ENCODE measurements around the gene TNNI2. TPM values are rescaled to one million over a fixed set of nuclear protein-coding genes. Genes with fewer than 3 reads are reported as not detected.

Gene TNNI2
- total and polyA plus RNA-seq, 11 donors, result 0.22 to 3.3 (median 0.72) TPM; not detected in 8

- Histone ChIP-seq H3K9me3 (no peaks in the 10 kb centered on the region), H3K4me1 (peaks cover 9 to 52% (median 15%) of the 10 kb centered on the region in 12 donors), H3K36me3 (peaks cover 0 to 4% (median 0%) of the 10 kb centered on the region in 9 donors), H3K27ac (peak overlapping the region; percentile 22 to 93 (median 72)), H3K4me3 (peak overlapping the region in 11 of 12 donors; percentile 27 to 70 (median 53)), H3K27me3 (peaks cover 0 to 10% (median 0%) of the 10 kb centered on the region in 9 donors)
- intact Hi-C loops (cut with DNase I), result no loop called here
- WGBS, 4 donors, result 72 to 89% (median 75%) methylated on average over 7 to 25 of the region's 25 CpGs
- DNase-seq (peak in 3 of 5 donors; percentile 50 to 78 (median 66)), ATAC-seq (peak in 2 of 4 donors; percentile 6 to 25)
- TF ChIP-seq POLR2A (IDR thresholded peaks at IDR 0.05) (no peak), CTCF (IDR thresholded peaks at IDR 0.05) (no peak)
Observed at GRCh38 chr11:1868636-1869291, 30.0 kb downstream of the TNNI2 start.

- H3K27me3 ChIP-seq, result peaks cover 0 to 10% (median 0%) of the 10 kb centered on the region in 9 donors
Observed at GRCh38 chr11:1869427-1870325, 30.9 kb downstream of the TNNI2 start.

GRCh38 chr11:1870326-1870696 lies 31.5 kb downstream of the TNNI2 start:
- intact Hi-C loops (cut with DNase I), result no loop called here

More at GRCh38 chr11:1869427-1870325, 30.9 kb downstream of the TNNI2 start:
- ATAC-seq (peak in 3 of 4 donors; percentile 25 to 31 (median 30)), DNase-seq (peak in 3 of 5 donors; percentile 35 to 68 (median 61))
- peaks cover 0 to 4% (median 0%) of the 10 kb centered on the region in 9 donors for H3K36me3 ChIP-seq
- WGBS, 4 donors, result 65 to 73% (median 68%) methylated on average over 29 to 34 of the region's 34 CpGs
- TF ChIP-seq CTCF (IDR thresholded peaks at IDR 0.05) (peak in 6 of 12 donors; percentile 10 to 44 (median 30)), POLR2A (IDR thresholded peaks at IDR 0.05) (no peak)
- peak overlapping the region in 11 of 12 donors; percentile 23 to 93 (median 73) for H3K27ac ChIP-seq
- no peaks in the 10 kb centered on the region for H3K9me3 ChIP-seq
- peaks cover 1 to 44% (median 8%) of the 10 kb centered on the region in 12 donors for H3K4me1 ChIP-seq
- H3K4me3 ChIP-seq, result peak overlapping the region; percentile 18 to 70 (median 50)
- intact Hi-C loops (cut with DNase I), result no loop called here

More at GRCh38 chr11:1870326-1870696, 31.5 kb downstream of the TNNI2 start:
- no peaks in the 10 kb centered on the region for H3K9me3 ChIP-seq
- DNase-seq (peak in 3 of 5 donors; percentile 25 to 47 (median 30)), ATAC-seq (peak in 1 of 4 donors; percentile 1)
- 67 to 79% (median 71%) methylated on average over 6 to 12 of the region's 12 CpGs for WGBS, 4 donors
- peaks cover 0 to 44% (median 5%) of the 10 kb centered on the region in 12 donors for H3K4me1 ChIP-seq
- no peak for TF ChIP-seq CTCF (IDR thresholded peaks at IDR 0.05)
- no peak for TF ChIP-seq POLR2A (IDR thresholded peaks at IDR 0.05)
- peaks cover 0 to 4% (median 0%) of the 10 kb centered on the region in 9 donors for H3K36me3 ChIP-seq
- H3K4me3 ChIP-seq, result peak overlapping the region; percentile 18 to 70 (median 50)
- peaks cover 0 to 10% (median 0%) of the 10 kb centered on the region in 9 donors for H3K27me3 ChIP-seq
- H3K27ac ChIP-seq, result peak overlapping the region in 11 of 12 donors; percentile 34 to 93 (median 73)

Data from heart left ventricle (tissue), 16 donors.